Naive B cell (primary cell): Measurements from ENCODE around the gene USP3. TPM values are rescaled to one million over a fixed set of nuclear protein-coding genes. Genes with fewer than 3 reads are reported as not detected.
A peak's percentile ranks its signal among the peaks of the same experiment; 100 is the strongest.
"Not testable (repeated sequence)": the region's sequence is repeated elsewhere in the genome, so short reads cannot be mapped to it uniquely, and the experiment has no call there.

Experiments
- ATAC-seq, 2 donors: fragments of 150-1000 bp; cut with Tn5 transposase; 2 replicates each; pipeline ENCODE4 v1.10.0; 2021; ENCODE audit warnings: low read depth in 2 of 2, mild to moderate bottlenecking in 2 of 2, moderate library complexity in 2 of 2
- DNase-seq: peaks from one replicate; pipeline ENCODE4 v3.0.0; 2022
- H3K27ac Mint-ChIP-seq, 6 donors: one replicate each; pipeline ENCODE4 v1.8.0; 2020 to 2022; ENCODE audit warnings: mild to moderate bottlenecking in 6 of 6, mixed read lengths in 6 of 6, moderate library complexity in 5 of 6, inconsistent platforms in 2 of 6
- H3K27me3 Mint-ChIP-seq, 3 donors: one replicate each; pipeline ENCODE4 v1.8.0; 2021 to 2022; ENCODE audit warnings: mixed read lengths in 3 of 3, mild to moderate bottlenecking in 1 of 3
- H3K36me3 Mint-ChIP-seq, 2 donors: one replicate each; pipeline ENCODE4 v1.8.0; 2020 to 2022; ENCODE audit warnings: mixed read lengths in 2 of 2, inconsistent platforms in 1 of 2, mild to moderate bottlenecking in 1 of 2
- H3K4me1 Mint-ChIP-seq, 3 donors: one replicate each; pipeline ENCODE4 v1.8.0; 2020 to 2022; ENCODE audit warnings: mixed read lengths in 3 of 3, inconsistent platforms in 1 of 3, mild to moderate bottlenecking in 1 of 3, moderate library complexity in 1 of 3
- H3K4me3 Mint-ChIP-seq, 8 donors: one replicate each; pipeline ENCODE4 v1.8.0; 2020 to 2022; ENCODE audit warnings: mild to moderate bottlenecking in 8 of 8, mixed read lengths in 8 of 8, moderate library complexity in 8 of 8, inconsistent platforms in 2 of 8
- H3K9me3 Mint-ChIP-seq, 7 donors: one replicate each; pipeline ENCODE4 v1.8.0; 2020 to 2022; ENCODE audit warnings: mixed read lengths in 7 of 7, mild to moderate bottlenecking in 5 of 7, inconsistent platforms in 2 of 7, moderate library complexity in 1 of 7
- polyA plus RNA-seq, 6 donors: library from polyadenylated mRNA; unstranded; fragments of 300-500 nt; fragmentation: Illumina TruSeq; gene quantifications; one replicate each; pipeline ENCODE4 v1.2.3, GENCODE V29; 2021; ENCODE audit warnings: low read depth in 6 of 6

The USP3 gene
- polyA plus RNA-seq, 6 donors from 2014 or later, result 53.6 to 88.0 (median 58.7) TPM

DNA sequence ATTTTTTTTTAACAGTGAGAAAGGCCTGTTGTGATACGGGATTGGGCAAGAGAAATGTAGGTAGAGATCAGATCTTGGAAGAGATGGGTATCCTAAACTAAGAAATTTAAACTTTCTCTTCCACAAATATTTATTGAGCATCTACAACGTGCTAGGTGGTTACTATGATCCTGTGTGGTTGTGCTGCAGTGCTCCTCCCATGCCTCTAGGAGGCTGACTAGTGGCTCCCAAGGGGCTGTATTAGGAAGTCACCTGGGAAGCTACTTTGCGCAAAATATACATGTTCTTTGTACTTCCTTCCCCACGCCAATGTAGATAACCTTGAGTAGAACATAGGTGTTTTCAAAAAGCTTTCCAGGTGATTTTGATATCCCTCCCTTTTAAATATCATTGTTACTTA is 27.2 kb downstream of the USP3 start:
- Mint-ChIP-seq H3K27me3 (no peaks in the 10 kb centered on the region), H3K4me3 (peak overlapping the region in 5 of 8 donors; percentile 19 to 73 (median 48)), H3K4me1 (peaks cover 67 to 97% (median 78%) of the 10 kb centered on the region in 3 donors), H3K27ac (peak overlapping the region in 3 of 6 donors; percentile 60 to 82 (median 66)), H3K36me3 (peaks cover 0 to 14% of the 10 kb centered on the region in 2 donors), H3K9me3 (no peaks in the 10 kb centered on the region)
- DNase-seq, result no peak
- ATAC-seq, result peak; percentile 57 to 62

DNA sequence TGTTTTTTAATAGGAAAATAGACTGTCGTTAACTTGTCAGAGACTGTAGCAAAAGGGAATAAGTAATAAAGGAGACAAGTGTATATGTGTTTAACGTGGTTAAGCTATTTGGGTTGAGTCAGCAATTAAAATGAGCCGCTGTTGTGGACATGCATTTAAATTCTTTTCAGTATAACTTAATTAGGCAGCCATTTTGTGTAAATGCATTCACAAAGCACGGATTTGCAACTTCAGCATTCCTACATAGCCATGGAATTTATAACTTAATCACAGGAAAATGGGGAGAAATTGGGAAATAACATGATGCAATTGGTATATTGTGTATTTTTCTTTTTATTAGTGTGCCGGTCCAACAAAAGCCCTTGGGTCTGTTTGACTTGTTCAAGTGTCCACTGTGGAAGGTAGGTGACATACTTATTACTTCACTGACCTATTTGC is 27.9 kb downstream of the USP3 start:
- Mint-ChIP-seq H3K36me3 (peaks cover 0 to 17% of the 10 kb centered on the region in 2 donors), H3K4me1 (peaks cover 67 to 97% (median 76%) of the 10 kb centered on the region in 3 donors), H3K4me3 (no peak overlapping the region), H3K9me3 (no peaks in the 10 kb centered on the region), H3K27ac (peak overlapping the region in 1 of 6 donors; percentile 44), H3K27me3 (no peaks in the 10 kb centered on the region)
- DNase-seq (no peak), ATAC-seq (no peak)

DNA sequence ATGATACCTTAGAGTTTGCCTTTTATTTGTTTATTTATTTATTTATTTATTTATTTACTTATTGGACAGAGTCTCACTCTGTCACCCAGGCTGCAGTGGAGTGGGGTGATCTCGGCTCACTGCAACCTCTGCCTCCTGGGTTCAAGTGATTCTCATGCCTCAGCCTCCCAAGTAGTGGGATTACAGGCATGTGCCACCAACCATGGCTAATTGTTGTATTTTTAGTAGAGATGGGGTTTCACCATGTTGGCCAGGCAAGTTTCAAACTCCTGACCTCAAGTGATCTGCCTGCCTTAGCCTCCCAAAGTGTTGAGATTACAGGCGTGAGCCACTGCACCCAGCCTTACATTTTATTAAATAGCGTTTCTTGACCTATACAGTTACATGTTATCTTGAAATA is 30.5 kb downstream of the USP3 start:
- Mint-ChIP-seq H3K27ac (peak overlapping the region in 3 of 6 donors; percentile 44 to 67 (median 65)), H3K4me3 (peak overlapping the region in 2 of 8 donors; percentile 22 to 59), H3K4me1 (peaks cover 53 to 92% (median 74%) of the 10 kb centered on the region in 3 donors), H3K36me3 (peaks cover 4 to 17% of the 10 kb centered on the region in 2 donors)
- DNase-seq, H3K27me3 Mint-ChIP-seq, ATAC-seq, H3K9me3 Mint-ChIP-seq: not testable (repeated sequence)

DNA sequence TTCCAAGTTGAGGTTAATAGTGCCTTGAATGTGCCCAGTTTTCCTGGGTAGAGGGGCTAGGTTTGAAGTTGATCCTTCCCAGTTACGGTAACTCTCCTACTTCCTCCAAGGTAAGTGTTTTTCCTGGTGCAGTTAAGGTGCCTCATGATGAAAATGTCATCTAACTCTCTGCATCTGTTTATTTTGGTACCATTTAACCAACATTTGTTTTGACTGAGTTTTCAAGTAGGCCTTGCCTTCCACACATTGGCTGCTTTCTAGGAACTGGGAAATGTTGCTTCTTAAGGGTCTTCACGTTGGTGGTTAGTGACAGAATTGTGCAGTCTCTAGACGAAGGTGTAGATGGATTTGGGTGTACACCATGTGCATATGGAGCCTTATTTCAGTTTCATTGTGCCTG is 31.3 kb downstream of the USP3 start:
- DNase-seq (no peak), ATAC-seq (no peak)
- H3K4me1 Mint-ChIP-seq, result peaks cover 54 to 92% (median 74%) of the 10 kb centered on the region in 3 donors
- peak overlapping the region; percentile 44 to 85 (median 72) for H3K27ac Mint-ChIP-seq
- no peaks in the 10 kb centered on the region for H3K9me3 Mint-ChIP-seq
- no peaks in the 10 kb centered on the region for H3K27me3 Mint-ChIP-seq
- H3K36me3 Mint-ChIP-seq, result peaks cover 4 to 16% of the 10 kb centered on the region in 2 donors
- H3K4me3 Mint-ChIP-seq, result peak overlapping the region in 7 of 8 donors; percentile 0 to 77 (median 52)

DNA sequence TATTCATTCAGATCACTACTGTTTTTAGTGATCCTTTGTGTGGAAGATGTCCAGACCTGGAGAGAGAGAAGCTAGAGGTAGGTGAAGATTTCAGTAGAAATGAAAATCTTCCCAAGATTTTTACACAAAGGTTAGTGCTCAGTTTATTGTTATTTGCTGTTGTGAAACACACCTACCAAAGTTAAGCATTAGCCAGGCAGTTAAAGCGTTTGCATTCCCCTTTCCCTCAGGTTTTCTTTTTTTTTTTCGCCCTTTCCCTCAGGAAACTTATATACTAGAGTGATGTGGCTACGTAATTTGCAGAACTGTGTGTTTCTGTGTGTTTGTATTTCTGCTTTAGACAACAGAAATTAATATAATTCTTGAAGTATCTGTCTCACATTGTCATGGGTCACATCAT is 34.5 kb downstream of the USP3 start:
- Mint-ChIP-seq H3K36me3 (peaks cover 4 to 8% of the 10 kb centered on the region in 2 donors), H3K4me3 (no peak overlapping the region), H3K27me3 (no peaks in the 10 kb centered on the region), H3K9me3 (no peaks in the 10 kb centered on the region), H3K27ac (peak overlapping the region in 4 of 6 donors; percentile 36 to 63 (median 47)), H3K4me1 (peaks cover 48 to 88% (median 69%) of the 10 kb centered on the region in 3 donors)
- ATAC-seq (no peak), DNase-seq (no peak)

DNA sequence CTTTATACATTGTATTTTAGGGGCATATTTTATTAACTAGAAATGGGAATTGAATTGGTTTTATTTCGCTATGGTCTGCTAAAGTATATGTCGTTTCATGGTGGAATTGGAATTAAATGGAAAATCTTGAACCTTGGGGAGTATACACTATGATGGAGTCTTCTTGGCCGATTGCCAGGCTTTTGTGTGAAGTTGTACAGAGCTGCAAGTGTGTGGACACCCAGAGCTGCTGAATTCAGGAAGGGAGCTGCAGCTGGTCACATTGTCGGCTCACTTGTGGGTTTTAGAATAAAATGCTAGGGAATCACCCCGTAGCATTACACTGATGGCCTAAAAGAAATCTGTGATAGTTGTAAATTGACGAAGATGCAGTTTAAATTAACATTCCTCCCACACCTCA is 35.1 kb downstream of the USP3 start:
- H3K27me3 Mint-ChIP-seq, result no peaks in the 10 kb centered on the region
- no peak overlapping the region for H3K4me3 Mint-ChIP-seq
- H3K36me3 Mint-ChIP-seq, result peaks cover 4 to 8% of the 10 kb centered on the region in 2 donors
- H3K27ac Mint-ChIP-seq, result peak overlapping the region in 4 of 6 donors; percentile 44 to 88 (median 68)
- ATAC-seq (no peak), DNase-seq (no peak)
- H3K9me3 Mint-ChIP-seq, result no peaks in the 10 kb centered on the region
- peaks cover 53 to 87% (median 75%) of the 10 kb centered on the region in 3 donors for H3K4me1 Mint-ChIP-seq

DNA sequence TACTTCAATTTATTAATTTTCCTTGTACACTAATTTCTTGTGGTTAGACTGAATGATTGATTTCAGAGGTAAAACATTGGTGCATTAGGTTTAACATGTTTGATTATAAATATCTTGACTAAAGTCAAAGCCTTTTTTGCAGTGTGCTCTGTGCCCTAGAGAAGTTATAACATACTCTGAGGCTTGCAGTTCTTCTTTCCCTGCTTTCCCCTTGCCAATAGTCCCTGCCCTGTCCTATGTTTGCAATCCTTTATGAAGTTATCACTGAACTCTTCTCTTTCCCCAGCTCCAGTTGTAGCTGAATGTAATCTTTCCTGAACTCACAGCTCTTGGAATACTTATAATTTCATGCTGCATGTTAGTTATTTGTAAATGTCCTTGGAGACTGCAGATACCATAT is 35.6 kb downstream of the USP3 start:
- no peak for DNase-seq
- H3K9me3 Mint-ChIP-seq, result no peaks in the 10 kb centered on the region
- H3K27ac Mint-ChIP-seq, result peak overlapping the region in 5 of 6 donors; percentile 30 to 88 (median 53)
- H3K4me1 Mint-ChIP-seq, result peaks cover 58 to 88% (median 78%) of the 10 kb centered on the region in 3 donors
- H3K4me3 Mint-ChIP-seq, result peak overlapping the region in 4 of 8 donors; percentile 4 to 58 (median 22)
- peaks cover 4 to 8% of the 10 kb centered on the region in 2 donors for H3K36me3 Mint-ChIP-seq
- ATAC-seq, result no peak
- H3K27me3 Mint-ChIP-seq, result no peaks in the 10 kb centered on the region

DNA sequence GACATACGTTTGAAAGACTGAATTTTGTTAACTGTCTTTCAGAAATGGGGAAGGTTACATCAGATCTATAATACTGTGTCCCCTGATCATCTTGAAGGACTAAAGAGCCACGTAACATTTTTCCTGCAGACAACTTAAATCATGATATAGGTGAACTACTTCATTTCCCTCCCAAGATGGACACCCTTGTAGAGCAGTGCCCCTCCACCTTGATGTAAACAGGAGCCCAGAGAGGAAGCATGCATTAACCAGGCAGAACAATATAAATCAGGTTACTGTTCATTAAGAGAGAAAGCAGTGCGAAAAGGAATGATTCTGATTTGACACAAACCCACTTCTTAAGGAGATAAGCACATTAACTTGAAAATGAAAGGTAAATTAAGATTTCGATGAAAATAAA is 36.1 kb downstream of the USP3 start:
- Mint-ChIP-seq H3K27ac (peak overlapping the region; percentile 7 to 88 (median 50)), H3K36me3 (peaks cover 4 to 8% of the 10 kb centered on the region in 2 donors), H3K27me3 (no peaks in the 10 kb centered on the region), H3K4me1 (peaks cover 56 to 88% (median 74%) of the 10 kb centered on the region in 3 donors), H3K4me3 (peak overlapping the region in 6 of 8 donors; percentile 4 to 60 (median 39)), H3K9me3 (no peaks in the 10 kb centered on the region)
- ATAC-seq (no peak), DNase-seq (no peak)

DNA sequence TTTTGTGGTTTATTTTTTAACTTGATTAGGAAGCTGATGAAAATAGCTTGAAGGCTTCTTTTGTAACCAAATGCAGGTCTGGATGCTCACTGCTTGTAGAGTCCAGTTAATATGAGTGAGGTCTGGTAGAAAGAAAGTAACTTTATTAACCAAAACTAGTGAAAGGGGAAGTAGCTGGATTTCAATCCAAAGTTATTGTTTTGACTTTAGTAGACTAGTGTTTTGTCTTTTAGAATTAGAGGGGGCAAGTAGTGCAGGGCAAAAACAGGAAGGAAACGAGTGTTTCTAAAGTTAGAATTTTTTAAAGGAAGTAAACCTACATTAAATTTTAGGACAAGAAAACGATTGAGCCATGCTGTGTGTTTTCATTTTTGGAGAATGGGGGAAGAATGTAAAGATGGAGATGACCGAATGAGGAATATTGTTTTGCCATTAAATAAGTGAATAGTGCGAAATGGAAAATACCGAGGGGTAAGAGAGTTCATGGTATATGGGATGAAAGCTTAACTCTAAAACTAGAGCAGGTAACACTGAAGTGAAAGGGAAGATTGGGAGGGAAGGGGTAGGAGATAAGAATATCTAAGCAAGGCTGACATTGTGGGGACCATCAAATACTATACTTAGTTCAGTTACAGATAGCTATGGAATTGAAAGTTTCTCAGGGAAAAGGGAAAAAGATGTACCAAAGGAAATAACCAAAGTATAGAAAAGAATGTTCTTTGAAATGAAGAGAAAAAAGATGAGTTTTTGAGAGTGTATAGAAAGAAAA is 40.0 kb downstream of the USP3 start:
- no peaks in the 10 kb centered on the region for H3K27me3 Mint-ChIP-seq
- H3K27ac Mint-ChIP-seq, result peak overlapping the region; percentile 82 to 98 (median 88)
- peak overlapping the region; percentile 76 to 91 (median 84) for H3K4me3 Mint-ChIP-seq
- DNase-seq (peak; percentile 65), ATAC-seq (peak; percentile 92 to 94)
- no peaks in the 10 kb centered on the region for H3K36me3 Mint-ChIP-seq
- H3K9me3 Mint-ChIP-seq, result no peaks in the 10 kb centered on the region
- peaks cover 44 to 79% (median 52%) of the 10 kb centered on the region in 3 donors for H3K4me1 Mint-ChIP-seq

DNA sequence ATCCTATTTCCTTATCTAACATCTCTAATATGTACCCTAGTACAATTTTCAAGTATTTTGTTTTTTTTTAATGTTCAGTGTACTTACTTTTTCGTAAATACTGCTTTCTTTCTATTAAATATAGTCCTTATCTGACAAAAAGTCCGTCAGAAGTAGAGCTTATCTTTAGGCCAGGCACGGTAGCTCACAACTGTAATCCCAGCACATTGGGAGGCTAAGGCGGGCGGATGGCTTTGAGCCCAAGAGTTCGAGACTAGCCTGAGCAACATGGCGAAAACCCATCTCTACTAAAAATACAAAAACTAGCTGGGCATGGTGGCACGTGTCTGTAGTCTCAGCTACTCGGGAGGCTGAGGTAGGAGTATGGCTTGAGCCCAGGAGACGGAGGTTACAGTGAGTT is 41.1 kb downstream of the USP3 start:
- ATAC-seq (no peak), DNase-seq (no peak)
- no peaks in the 10 kb centered on the region for H3K9me3 Mint-ChIP-seq

DNA sequence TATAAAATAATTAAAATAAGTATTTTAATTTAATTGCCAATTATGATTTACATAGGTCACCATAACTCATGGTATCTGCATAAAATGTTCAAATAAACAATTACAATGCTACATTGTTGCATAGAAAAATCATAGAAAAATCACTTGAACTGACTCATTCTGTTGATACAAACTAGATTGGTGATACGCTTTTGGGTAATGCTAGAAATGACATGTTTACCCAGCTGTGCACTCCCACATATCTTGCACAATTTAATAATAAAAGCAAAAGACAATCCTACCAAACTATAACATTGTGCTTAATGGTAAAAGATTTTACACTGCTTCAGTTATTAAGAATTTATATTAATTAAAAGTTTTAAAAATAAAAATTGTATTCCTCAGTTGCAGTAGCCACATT is 47.0 kb downstream of the USP3 start:
- ATAC-seq, result no peak
- Mint-ChIP-seq H3K9me3 (no peaks in the 10 kb centered on the region), H3K4me1 (peaks cover 18 to 42% (median 18%) of the 10 kb centered on the region in 3 donors), H3K27me3 (no peaks in the 10 kb centered on the region), H3K4me3 (no peak overlapping the region), H3K27ac (no peak overlapping the region), H3K36me3 (no peaks in the 10 kb centered on the region)
- DNase-seq, result no peak

More for the DNA sequence above, 41.1 kb downstream of the USP3 start:
- H3K27me3 Mint-ChIP-seq, result no peaks in the 10 kb centered on the region
- peak overlapping the region; percentile 63 to 96 (median 90) for H3K27ac Mint-ChIP-seq
- H3K4me1 Mint-ChIP-seq, result peaks cover 40 to 74% (median 49%) of the 10 kb centered on the region in 3 donors
- no peaks in the 10 kb centered on the region for H3K36me3 Mint-ChIP-seq
- peak overlapping the region in 6 of 8 donors; percentile 19 to 91 (median 72) for H3K4me3 Mint-ChIP-seq

DNA sequence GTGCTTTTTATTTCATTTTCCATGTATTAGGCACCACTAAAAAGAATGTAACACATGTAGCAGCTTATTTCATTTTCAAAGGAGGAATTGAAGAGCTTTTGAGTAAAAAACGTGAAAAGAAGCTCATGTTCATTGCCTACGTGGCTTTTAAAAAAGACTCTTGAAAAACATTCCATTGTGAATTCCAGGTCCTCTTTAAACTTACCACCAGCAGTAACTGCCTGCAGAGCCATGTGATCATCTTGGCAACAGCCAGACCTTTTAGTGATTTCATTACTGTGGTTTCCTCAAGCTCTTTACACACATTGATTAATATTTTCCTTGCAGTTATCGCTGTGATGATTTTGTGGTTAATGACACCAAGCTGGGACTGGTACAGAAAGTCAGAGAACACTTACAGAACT is 49.0 kb downstream of the USP3 start:
- Mint-ChIP-seq H3K36me3 (peaks cover 0 to 11% of the 10 kb centered on the region in 2 donors), H3K27ac (peak overlapping the region in 2 of 6 donors; percentile 13 to 47), H3K9me3 (no peaks in the 10 kb centered on the region), H3K4me3 (no peak overlapping the region), H3K27me3 (no peaks in the 10 kb centered on the region), H3K4me1 (peaks cover 12 to 28% (median 12%) of the 10 kb centered on the region in 3 donors)
- DNase-seq (no peak), ATAC-seq (no peak)

DNA sequence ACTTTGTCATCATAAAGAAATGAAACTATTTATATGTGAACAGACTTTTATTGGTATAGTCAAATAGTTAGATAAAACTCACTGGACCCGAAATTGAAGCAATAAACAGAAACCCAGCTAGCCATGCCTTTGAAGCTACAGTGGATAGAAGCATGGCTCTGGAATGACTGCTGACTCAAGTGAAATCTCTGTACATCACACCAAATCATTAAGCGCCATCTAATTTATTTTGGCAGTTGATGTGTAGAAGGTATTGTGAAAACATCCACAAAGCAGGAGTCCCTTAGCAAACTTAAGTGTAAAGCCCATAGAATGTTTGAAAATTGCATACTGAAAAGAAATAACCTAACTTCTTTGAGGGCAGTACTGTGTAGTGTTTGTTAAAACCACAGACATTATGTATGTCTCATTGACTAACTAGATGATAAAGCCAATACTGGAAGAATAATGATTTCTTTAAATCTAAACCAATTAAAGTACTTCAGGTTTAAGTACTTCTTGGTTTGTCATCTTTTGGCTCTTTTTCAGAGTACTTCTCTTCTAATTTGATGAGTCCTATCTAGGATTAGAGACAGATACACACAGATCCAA is 50.0 kb downstream of the USP3 start:
- DNase-seq (no peak), ATAC-seq (no peak)
- no peaks in the 10 kb centered on the region for H3K9me3 Mint-ChIP-seq
- no peaks in the 10 kb centered on the region for H3K27me3 Mint-ChIP-seq
- H3K4me1 Mint-ChIP-seq, result peaks cover 12 to 24% (median 16%) of the 10 kb centered on the region in 3 donors
- H3K27ac Mint-ChIP-seq, result peak overlapping the region in 2 of 6 donors; percentile 11 to 13
- peaks cover 6 to 14% of the 10 kb centered on the region in 2 donors for H3K36me3 Mint-ChIP-seq
- H3K4me3 Mint-ChIP-seq, result no peak overlapping the region
